Measurements from ENCODE around the gene BABAM2.

GRCh38 chr2:28035816-28036215 is 145.3 kb downstream of the BABAM2 start:
- no peak for TF ChIP-seq EP300 (IDR thresholded peaks at IDR 0.05)
- no peak for TF ChIP-seq CTCF (IDR thresholded peaks at IDR 0.05)
- no peak for TF ChIP-seq POLR2A (IDR thresholded peaks at IDR 0.05)
- no peak for TF ChIP-seq POLR2AphosphoS5 (IDR thresholded peaks at IDR 0.05)

Measured in sigmoid colon (tissue), 4 donors.